ENCODE results near the gene KNSTRN. TPM values are rescaled to one million over a fixed set of nuclear protein-coding genes. Genes with fewer than 3 reads are reported as not detected.
A peak's percentile ranks its signal among the peaks of the same experiment; 100 is the strongest.

Gene KNSTRN
- total RNA-seq, 2 experiments from 2014 or later = 71.1 to 74.1 TPM

- Mint-ChIP-seq H3K27ac (no peak overlapping the region), H3K36me3 (ENCODE audit: low read depth) (peaks cover 7% of the 10 kb centered on the region), H3K9me3 (ENCODE audit: insufficient read depth) (no peaks in the 10 kb centered on the region), H3K4me1 (ENCODE audit: low read depth) (peaks cover 31% of the 10 kb centered on the region), H3K27me3 (ENCODE audit: low read depth) (peaks cover 57% of the 10 kb centered on the region), H3K4me3 (no peak overlapping the region)
- ATAC-seq (no peak), DNase-seq (no peak)
- POLR2A ChIA-PET = no interaction called here
- CTCF ChIA-PET = interaction anchor here (1.2 to 1.9 kb wide), 2 partner anchors 94 to 116 kb away, joined by 4 to 5 read pairs; no protein-coding TSS in a partner anchor
Measured at GRCh38 chr15:40437752-40438687, 55.5 kb downstream of the KNSTRN start.

- DNase-seq (no peak), ATAC-seq (no peak)
- no peak overlapping the region for H3K4me3 Mint-ChIP-seq
- no peak overlapping the region for H3K27ac Mint-ChIP-seq
- POLR2A ChIA-PET = no interaction called here
- H3K4me1 Mint-ChIP-seq (ENCODE audit: low read depth) = peaks cover 38% of the 10 kb centered on the region
- CTCF ChIA-PET = interaction anchor here (0.7 to 2.3 kb wide), 7 partner anchors 8 to 116 kb away, joined by 3 to 11 read pairs (median 4); no protein-coding TSS in a partner anchor
- peaks cover 57% of the 10 kb centered on the region for H3K27me3 Mint-ChIP-seq (ENCODE audit: low read depth)
- no peaks in the 10 kb centered on the region for H3K9me3 Mint-ChIP-seq (ENCODE audit: insufficient read depth)
- H3K36me3 Mint-ChIP-seq (ENCODE audit: low read depth) = peaks cover 7% of the 10 kb centered on the region
Measured at GRCh38 chr15:40438712-40439111, 56.2 kb downstream of the KNSTRN start.

GRCh38 chr15:40439461-40439959, 57.0 kb downstream of the KNSTRN start:
- DNase-seq (no peak), ATAC-seq (no peak)
- ChIA-PET POLR2A (interaction anchor here (1.1 kb wide), 1 partner anchor 132 kb away, joined by 4 read pairs; the partner anchor contains the start of gene PLCB2), CTCF (interaction anchor here (0.7 to 3.1 kb wide), 13 partner anchors 9 to 129 kb away, joined by 3 to 16 read pairs (median 4); partner anchors contain the start of gene RPUSD2)
- peak overlapping the region; percentile 83 for H3K27ac Mint-ChIP-seq
- peaks cover 7% of the 10 kb centered on the region for H3K36me3 Mint-ChIP-seq (ENCODE audit: low read depth)
- no peaks in the 10 kb centered on the region for H3K9me3 Mint-ChIP-seq (ENCODE audit: insufficient read depth)
- peaks cover 43% of the 10 kb centered on the region for H3K4me1 Mint-ChIP-seq (ENCODE audit: low read depth)
- H3K4me3 Mint-ChIP-seq = peak overlapping the region; percentile 93
- peaks cover 54% of the 10 kb centered on the region for H3K27me3 Mint-ChIP-seq (ENCODE audit: low read depth)

GRCh38 chr15:40439960-40440742, 57.6 kb downstream of the KNSTRN start:
- ChIA-PET POLR2A (interaction anchor here (1.1 to 3.3 kb wide), 2 partner anchors 12 to 132 kb away, joined by 4 to 24 read pairs; partner anchors contain the start of gene PLCB2), CTCF (interaction anchor here (1.0 to 3.1 kb wide), 20 partner anchors 9 to 167 kb away, joined by 3 to 16 read pairs (median 4); partner anchors contain the start of genes IVD and RPUSD2)
- Mint-ChIP-seq H3K4me3 (peak overlapping the region; percentile 93), H3K27ac (peak overlapping the region; percentile 83), H3K36me3 (ENCODE audit: low read depth) (peaks cover 7% of the 10 kb centered on the region), H3K9me3 (ENCODE audit: insufficient read depth) (no peaks in the 10 kb centered on the region), H3K4me1 (ENCODE audit: low read depth) (peaks cover 44% of the 10 kb centered on the region), H3K27me3 (ENCODE audit: low read depth) (peaks cover 49% of the 10 kb centered on the region)
- no peak for ATAC-seq
- DNase-seq = peak; percentile 35

GRCh38 chr15:40440743-40441564, 58.4 kb downstream of the KNSTRN start, which contains the start of gene BAHD1:
TSS of gene BAHD1 (plus strand) at chr15:40440953. CDS start at chr15:40458465, 17,512 bp downstream.
- DNase-seq (peak; percentile 97), ATAC-seq (peak; percentile 92)
- Mint-ChIP-seq H3K4me1 (ENCODE audit: low read depth) (peaks cover 40% of the 10 kb centered on the region), H3K27me3 (ENCODE audit: low read depth) (peaks cover 42% of the 10 kb centered on the region), H3K4me3 (peak within 1 kb of the TSS; percentile 93), H3K9me3 (ENCODE audit: insufficient read depth) (no peaks in the 10 kb centered on the region), H3K27ac (peak within 1 kb of the TSS; percentile 83), H3K36me3 (ENCODE audit: low read depth) (peaks cover 7% of the 10 kb centered on the region)
- ChIA-PET POLR2A (interaction anchor here (0.6 to 3.3 kb wide), 5 partner anchors 11 to 432 kb away, joined by 3 to 24 read pairs (median 3); partner anchors contain the start of gene PLCB2), CTCF (interaction anchor here (0.6 to 3.1 kb wide), 17 partner anchors 8 to 168 kb away, joined by 3 to 16 read pairs (median 3); partner anchors contain the start of gene IVD)

- ATAC-seq = peak; percentile 3
Measured at GRCh38 chr15:40441565-40442531, 59.3 kb downstream of the KNSTRN start.

GRCh38 chr15:40443255-40443654, 60.7 kb downstream of the KNSTRN start:
- CTCF ChIA-PET = interaction anchor here (0.5 to 2.2 kb wide), 10 partner anchors 9 to 275 kb away, joined by 3 to 19 read pairs (median 4); no protein-coding TSS in a partner anchor
- DNase-seq = no peak
- H3K27me3 Mint-ChIP-seq (ENCODE audit: low read depth) = peaks cover 21% of the 10 kb centered on the region
- no peak overlapping the region for H3K27ac Mint-ChIP-seq
- ATAC-seq = no peak
- H3K36me3 Mint-ChIP-seq (ENCODE audit: low read depth) = peaks cover 7% of the 10 kb centered on the region
- peak overlapping the region; percentile 86 for H3K4me3 Mint-ChIP-seq
- POLR2A ChIA-PET = interaction anchor here (0.5 to 3.3 kb wide), 2 partner anchors 8 to 1150 kb away, joined by 3 to 24 read pairs; no protein-coding TSS in a partner anchor
- no peaks in the 10 kb centered on the region for H3K9me3 Mint-ChIP-seq (ENCODE audit: insufficient read depth)
- peaks cover 33% of the 10 kb centered on the region for H3K4me1 Mint-ChIP-seq (ENCODE audit: low read depth)

More at GRCh38 chr15:40441565-40442531, 59.3 kb downstream of the KNSTRN start:
- ChIA-PET CTCF (interaction anchor here (0.7 to 3.1 kb wide), 14 partner anchors 7 to 163 kb away, joined by 3 to 19 read pairs (median 5); partner anchors contain the start of genes CCDC32 and IVD), POLR2A (interaction anchor here (0.6 to 3.3 kb wide), 5 partner anchors 10 to 431 kb away, joined by 3 to 24 read pairs (median 3); no protein-coding TSS in a partner anchor)
- Mint-ChIP-seq H3K27me3 (ENCODE audit: low read depth) (peaks cover 35% of the 10 kb centered on the region), H3K4me1 (ENCODE audit: low read depth) (peaks cover 33% of the 10 kb centered on the region), H3K4me3 (peak overlapping the region; percentile 86), H3K36me3 (ENCODE audit: low read depth) (peaks cover 7% of the 10 kb centered on the region), H3K27ac (peak overlapping the region; percentile 75), H3K9me3 (ENCODE audit: insufficient read depth) (no peaks in the 10 kb centered on the region)
- peak; percentile 43 for DNase-seq

- ChIA-PET CTCF (interaction anchor here (0.6 to 2.2 kb wide), 5 partner anchors 8 to 106 kb away, joined by 3 to 19 read pairs (median 3); no protein-coding TSS in a partner anchor), POLR2A (no interaction called here)
- Mint-ChIP-seq H3K4me1 (ENCODE audit: low read depth) (peaks cover 33% of the 10 kb centered on the region), H3K27ac (no peak overlapping the region), H3K36me3 (ENCODE audit: low read depth) (peaks cover 7% of the 10 kb centered on the region), H3K4me3 (no peak overlapping the region), H3K27me3 (ENCODE audit: low read depth) (peaks cover 15% of the 10 kb centered on the region), H3K9me3 (ENCODE audit: insufficient read depth) (no peaks in the 10 kb centered on the region)
- ATAC-seq = no peak
- DNase-seq = no peak
Measured at GRCh38 chr15:40443846-40444245, 61.3 kb downstream of the KNSTRN start.
